Type B pancreatic cell (in vitro differentiated cells): ENCODE measurements around the gene CEP63. TPM values are rescaled to one million over a fixed set of nuclear protein-coding genes. Genes with fewer than 3 reads are reported as not detected.
A peak's percentile ranks its signal among the peaks of the same experiment; 100 is the strongest.

Experiments used
- DNase-seq: peaks from one replicate; pipeline ENCODE4 v3.0.0; 2021; ENCODE audit warnings: mixed read lengths; ENCODE audit not compliant: unreplicated experiment; ENCODE audit errors: extremely low spot score
- H3K27ac Mint-ChIP-seq: 2 replicates; pipeline ENCODE4 v1.8.0; 2021; ENCODE audit warnings: mild to moderate bottlenecking, mixed read lengths
- H3K27me3 Mint-ChIP-seq: 2 replicates; pipeline ENCODE4 v1.8.0; 2021; ENCODE audit warnings: mixed read lengths
- H3K36me3 Mint-ChIP-seq: 2 replicates; pipeline ENCODE4 v1.8.0; 2021; ENCODE audit warnings: mixed read lengths
- H3K4me1 Mint-ChIP-seq: one replicate; pipeline ENCODE4 v1.8.0; 2021; ENCODE audit warnings: mixed read lengths; ENCODE audit not compliant: unreplicated experiment
- H3K4me3 Mint-ChIP-seq: 2 replicates; pipeline ENCODE4 v1.8.0; 2021; ENCODE audit warnings: mild to moderate bottlenecking, mixed read lengths
- H3K9me3 Mint-ChIP-seq: 2 replicates; pipeline ENCODE4 v1.8.0; 2021; ENCODE audit warnings: mixed read lengths
- CTCF ChIP-seq: fragments of 200-600 bp; sonication (generic); conservative IDR thresholded peaks from 2 replicates; pipeline ENCODE4 v1.5.0; 2021; ENCODE audit warnings: antibody characterized with exemption, mild to moderate bottlenecking
- total RNA-seq: library from RNA; stranded (reverse); gene quantifications from 2 replicates; pipeline ENCODE4 v1.2.1, GENCODE V29; 2021; ENCODE audit warnings: low replicate concordance

CEP63 gene
- total RNA-seq, 1 donor from 2014 or later: 22.8 TPM

- Mint-ChIP-seq H3K27me3 (peaks cover 4% of the 10 kb centered on the region), H3K27ac (peak overlapping the region; percentile 86), H3K4me3 (peak overlapping the region; percentile 68), H3K36me3 (no peaks in the 10 kb centered on the region), H3K4me1 (peaks cover 47% of the 10 kb centered on the region), H3K9me3 (no peaks in the 10 kb centered on the region)
- no peak for DNase-seq
- no peak for TF ChIP-seq CTCF
Measured at GRCh38 chr3:134462331-134462941, 23.4 kb upstream of the CEP63 start.

- DNase-seq: no peak
- no peaks in the 10 kb centered on the region for H3K9me3 Mint-ChIP-seq
- peak overlapping the region; percentile 62 for H3K4me3 Mint-ChIP-seq
- peaks cover 40% of the 10 kb centered on the region for H3K4me1 Mint-ChIP-seq
- no peaks in the 10 kb centered on the region for H3K36me3 Mint-ChIP-seq
- peaks cover 4% of the 10 kb centered on the region for H3K27me3 Mint-ChIP-seq
- no peak for TF ChIP-seq CTCF
- peak overlapping the region; percentile 85 for H3K27ac Mint-ChIP-seq
Measured at GRCh38 chr3:134463676-134464063, 22.2 kb upstream of the CEP63 start.

GRCh38 chr3:134464064-134464688, 21.7 kb upstream of the CEP63 start:
- TF ChIP-seq CTCF: no peak
- H3K36me3 Mint-ChIP-seq: no peaks in the 10 kb centered on the region
- H3K9me3 Mint-ChIP-seq: no peaks in the 10 kb centered on the region
- H3K27ac Mint-ChIP-seq: peak overlapping the region; percentile 85
- peaks cover 40% of the 10 kb centered on the region for H3K4me1 Mint-ChIP-seq
- H3K27me3 Mint-ChIP-seq: peaks cover 4% of the 10 kb centered on the region
- DNase-seq: peak; percentile 78
- H3K4me3 Mint-ChIP-seq: peak overlapping the region; percentile 62

DNA sequence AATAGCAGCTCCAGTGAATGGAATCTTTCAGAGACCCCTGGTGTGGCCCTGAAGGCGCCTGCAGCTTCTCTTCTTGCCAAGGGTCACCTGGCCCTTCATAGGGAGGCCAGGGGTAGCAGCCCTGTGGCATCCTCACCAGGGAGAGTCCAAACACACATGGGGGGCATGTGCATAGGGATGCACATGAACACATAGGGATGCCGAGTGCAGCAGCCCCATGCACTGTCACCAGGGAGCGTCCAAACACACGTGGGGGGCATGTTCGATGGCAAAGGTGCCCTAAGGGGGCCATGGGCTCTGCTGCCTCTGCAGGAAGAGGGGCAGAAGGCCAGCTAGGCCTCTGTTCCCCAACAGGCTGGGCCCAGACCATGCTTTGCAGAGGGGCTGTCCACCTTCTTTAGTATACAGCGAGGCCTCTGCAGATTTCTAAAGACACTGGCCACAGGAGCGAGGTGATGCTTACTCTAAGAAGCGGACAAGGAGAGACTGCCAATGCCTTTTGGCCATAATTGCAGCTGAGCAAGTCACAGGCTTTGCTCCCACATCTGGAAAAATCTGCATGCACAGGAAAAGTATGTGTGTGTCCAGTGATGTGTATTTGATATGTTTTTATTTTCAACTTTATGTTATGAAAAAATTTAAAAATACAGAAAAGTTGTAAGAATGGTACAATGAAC, 21.0 kb upstream of the CEP63 start:
- peak overlapping the region; percentile 62 for H3K4me3 Mint-ChIP-seq
- peaks cover 40% of the 10 kb centered on the region for H3K4me1 Mint-ChIP-seq
- no peak for DNase-seq
- no peak for TF ChIP-seq CTCF
- no peaks in the 10 kb centered on the region for H3K9me3 Mint-ChIP-seq
- peak overlapping the region; percentile 85 for H3K27ac Mint-ChIP-seq
- peaks cover 4% of the 10 kb centered on the region for H3K27me3 Mint-ChIP-seq
- no peaks in the 10 kb centered on the region for H3K36me3 Mint-ChIP-seq

- H3K4me3 Mint-ChIP-seq: no peak overlapping the region
- H3K27ac Mint-ChIP-seq: no peak overlapping the region
- no peak for DNase-seq
- peaks cover 35% of the 10 kb centered on the region for H3K4me1 Mint-ChIP-seq
- H3K27me3 Mint-ChIP-seq: peaks cover 4% of the 10 kb centered on the region
- TF ChIP-seq CTCF: no peak
- H3K9me3 Mint-ChIP-seq: no peaks in the 10 kb centered on the region
- H3K36me3 Mint-ChIP-seq: no peaks in the 10 kb centered on the region
Measured at GRCh38 chr3:134466331-134466730, 19.5 kb upstream of the CEP63 start.
